ENCODE data around the gene CSF2.
"Not testable (repeated sequence)": the region's sequence is repeated elsewhere in the genome, so short reads cannot be mapped to it uniquely, and the experiment has no call there.

CSF2 gene

GRCh38 chr5:132104556-132104955 lies 31.0 kb downstream of the CSF2 start:
- no peak overlapping the region for H3K4me3 ChIP-seq (replicated peaks; ENCODE audit: insufficient read depth, low read length)
- TF ChIP-seq CTCF (IDR thresholded peaks at IDR 0.05; ENCODE audit: insufficient read depth, low read length) (no peak), SPI1 (IDR thresholded peaks at IDR 0.05; ENCODE audit: borderline replicate concordance, low read depth) (no peak), POLR2AphosphoS5 (IDR thresholded peaks at IDR 0.05; ENCODE audit: low read depth) (no peak), GABPA (IDR thresholded peaks at IDR 0.05; ENCODE audit: low read depth) (no peak)
- TF ChIP-seq, protein P1, sequence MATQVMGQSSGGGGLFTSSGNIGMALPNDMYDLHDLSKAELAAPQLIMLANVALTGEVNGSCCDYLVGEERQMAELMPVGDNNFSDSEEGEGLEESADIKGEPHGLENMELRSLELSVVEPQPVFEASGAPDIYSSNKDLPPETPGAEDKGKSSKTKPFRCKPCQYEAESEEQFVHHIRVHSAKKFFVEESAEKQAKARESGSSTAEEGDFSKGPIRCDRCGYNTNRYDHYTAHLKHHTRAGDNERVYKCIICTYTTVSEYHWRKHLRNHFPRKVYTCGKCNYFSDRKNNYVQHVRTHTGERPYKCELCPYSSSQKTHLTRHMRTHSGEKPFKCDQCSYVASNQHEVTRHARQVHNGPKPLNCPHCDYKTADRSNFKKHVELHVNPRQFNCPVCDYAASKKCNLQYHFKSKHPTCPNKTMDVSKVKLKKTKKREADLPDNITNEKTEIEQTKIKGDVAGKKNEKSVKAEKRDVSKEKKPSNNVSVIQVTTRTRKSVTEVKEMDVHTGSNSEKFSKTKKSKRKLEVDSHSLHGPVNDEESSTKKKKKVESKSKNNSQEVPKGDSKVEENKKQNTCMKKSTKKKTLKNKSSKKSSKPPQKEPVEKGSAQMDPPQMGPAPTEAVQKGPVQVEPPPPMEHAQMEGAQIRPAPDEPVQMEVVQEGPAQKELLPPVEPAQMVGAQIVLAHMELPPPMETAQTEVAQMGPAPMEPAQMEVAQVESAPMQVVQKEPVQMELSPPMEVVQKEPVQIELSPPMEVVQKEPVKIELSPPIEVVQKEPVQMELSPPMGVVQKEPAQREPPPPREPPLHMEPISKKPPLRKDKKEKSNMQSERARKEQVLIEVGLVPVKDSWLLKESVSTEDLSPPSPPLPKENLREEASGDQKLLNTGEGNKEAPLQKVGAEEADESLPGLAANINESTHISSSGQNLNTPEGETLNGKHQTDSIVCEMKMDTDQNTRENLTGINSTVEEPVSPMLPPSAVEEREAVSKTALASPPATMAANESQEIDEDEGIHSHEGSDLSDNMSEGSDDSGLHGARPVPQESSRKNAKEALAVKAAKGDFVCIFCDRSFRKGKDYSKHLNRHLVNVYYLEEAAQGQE (IDR thresholded peaks at IDR 0.05; ENCODE audit: insufficient replicate concordance, low read depth) = no peak
- H3K27ac ChIP-seq (replicated peaks) = no peak overlapping the region
- H3K27me3 ChIP-seq (ENCODE audit: insufficient read depth, poor library complexity, severe bottlenecking) = no peaks in the 10 kb centered on the region
- no peak for DNase-seq (ENCODE audit: low read depth in 1 of 2, low spot score in 1 of 2)

DNA sequence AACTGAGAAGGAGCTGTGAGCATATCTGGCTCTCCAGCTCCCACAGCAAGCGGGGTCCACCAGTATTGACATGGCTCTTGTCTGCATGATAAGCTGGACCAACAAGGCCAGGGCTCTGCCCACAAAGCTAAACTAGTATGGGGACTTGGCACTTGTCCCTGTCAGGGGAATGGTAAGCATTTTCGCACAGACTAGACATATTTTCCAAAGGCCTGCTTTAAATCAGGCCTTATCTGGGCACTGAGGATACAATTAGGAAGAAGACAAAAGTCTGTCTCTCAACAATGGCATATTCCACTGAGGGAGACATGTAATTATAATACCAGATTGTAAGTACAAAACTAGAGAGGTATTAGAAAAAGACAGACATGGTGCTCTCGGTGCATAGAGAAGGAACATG lies 32.1 kb downstream of the CSF2 start:
- Histone ChIP-seq H3K27ac (replicated peaks) (no peak overlapping the region), H3K4me3 (replicated peaks; ENCODE audit: insufficient read depth, low read length) (no peak overlapping the region), H3K27me3 (ENCODE audit: insufficient read depth, poor library complexity, severe bottlenecking) (no peaks in the 10 kb centered on the region)
- no peak for DNase-seq (ENCODE audit: low read depth in 1 of 2, low spot score in 1 of 2)
- TF ChIP-seq SPI1 (IDR thresholded peaks at IDR 0.05; ENCODE audit: borderline replicate concordance, low read depth) = no peak
- TF ChIP-seq, protein P1 (IDR thresholded peaks at IDR 0.05; ENCODE audit: insufficient replicate concordance, low read depth) = no peak
- TF ChIP-seq POLR2AphosphoS5 (IDR thresholded peaks at IDR 0.05; ENCODE audit: low read depth) = no peak

DNA sequence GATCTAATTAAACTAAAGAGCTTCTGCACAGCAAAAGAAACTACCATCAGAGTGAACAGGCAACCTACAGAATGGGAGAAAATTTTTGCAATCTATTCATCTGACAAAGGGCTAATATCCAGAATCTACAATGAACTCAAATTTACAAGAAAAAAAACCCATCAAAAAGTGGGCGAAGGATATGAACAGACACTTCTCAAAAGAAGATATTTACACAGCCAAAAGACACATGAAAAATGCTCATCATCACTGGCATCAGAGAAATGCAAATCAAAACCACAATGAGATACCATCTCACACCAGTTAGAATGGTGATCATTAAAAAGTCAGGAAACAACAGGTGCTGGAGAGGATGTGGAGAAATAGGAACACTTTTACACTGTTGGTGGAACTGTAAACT lies 34.9 kb downstream of the CSF2 start:
- H3K4me3 ChIP-seq (replicated peaks; ENCODE audit: insufficient read depth, low read length); DNase-seq (ENCODE audit: low read depth in 1 of 2, low spot score in 1 of 2); H3K27me3 ChIP-seq (ENCODE audit: insufficient read depth, poor library complexity, severe bottlenecking); H3K27ac ChIP-seq (replicated peaks): not testable (repeated sequence)

DNA sequence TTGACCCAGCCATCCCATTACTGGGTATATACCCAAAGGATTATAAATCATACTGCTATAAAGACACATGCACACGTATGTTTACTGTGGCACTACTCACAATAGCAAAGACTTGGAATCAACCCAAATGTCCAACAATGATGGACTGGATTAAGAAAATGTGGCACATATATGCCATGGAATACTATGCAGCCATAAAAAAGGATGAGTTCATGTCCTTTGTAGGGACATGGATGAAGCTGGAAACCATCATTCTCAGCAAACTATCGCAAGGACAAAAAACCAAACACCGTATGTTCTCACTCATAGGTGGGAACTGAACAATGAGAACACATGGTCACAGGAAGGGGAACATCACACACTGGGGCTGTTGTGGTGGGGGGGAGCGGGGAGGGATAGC lies 35.4 kb downstream of the CSF2 start:
- not testable (repeated sequence) for DNase-seq (ENCODE audit: low read depth in 1 of 2, low spot score in 1 of 2); H3K4me3 ChIP-seq (replicated peaks; ENCODE audit: insufficient read depth, low read length); H3K27ac ChIP-seq (replicated peaks); H3K27me3 ChIP-seq (ENCODE audit: insufficient read depth, poor library complexity, severe bottlenecking)

GRCh38 chr5:132109494-132110053 lies 36.0 kb downstream of the CSF2 start:
- no peaks in the 10 kb centered on the region for H3K27me3 ChIP-seq (ENCODE audit: insufficient read depth, poor library complexity, severe bottlenecking)
- no peak for TF ChIP-seq GABPA (IDR thresholded peaks at IDR 0.05; ENCODE audit: low read depth)
- TF ChIP-seq CTCF (IDR thresholded peaks at IDR 0.05; ENCODE audit: insufficient read depth, low read length) = no peak
- TF ChIP-seq, protein P1 (IDR thresholded peaks at IDR 0.05; ENCODE audit: insufficient replicate concordance, low read depth) = no peak
- TF ChIP-seq POLR2AphosphoS5 (IDR thresholded peaks at IDR 0.05; ENCODE audit: low read depth) = no peak
- no peak for TF ChIP-seq SPI1 (IDR thresholded peaks at IDR 0.05; ENCODE audit: borderline replicate concordance, low read depth)
- DNase-seq (ENCODE audit: low read depth in 1 of 2, low spot score in 1 of 2) = no peak
- H3K4me3 ChIP-seq (replicated peaks; ENCODE audit: insufficient read depth, low read length) = no peak overlapping the region
- H3K27ac ChIP-seq (replicated peaks) = no peak overlapping the region

Data from HL-60 (cell line).